Stimulated activated CD4-positive, alpha-beta T cell treated with anti-CD3 and anti-CD28 coated beads, Interleukin-12 subunit alpha, Interleukin-12 subunit beta, amount 100 ng/mL, for 24 hours (primary cell): Measurements from ENCODE around the gene ZBTB20.
A peak's percentile ranks its signal among the peaks of the same experiment; 100 is the strongest.

ENCODE experiments used
- DNase-seq, 2 experiments: peaks; one replicate each; pipeline ENCODE4 v3.0.0-alpha.2; 2020; ENCODE audit warnings: low read depth in 2 of 2

Gene ZBTB20

DNA sequence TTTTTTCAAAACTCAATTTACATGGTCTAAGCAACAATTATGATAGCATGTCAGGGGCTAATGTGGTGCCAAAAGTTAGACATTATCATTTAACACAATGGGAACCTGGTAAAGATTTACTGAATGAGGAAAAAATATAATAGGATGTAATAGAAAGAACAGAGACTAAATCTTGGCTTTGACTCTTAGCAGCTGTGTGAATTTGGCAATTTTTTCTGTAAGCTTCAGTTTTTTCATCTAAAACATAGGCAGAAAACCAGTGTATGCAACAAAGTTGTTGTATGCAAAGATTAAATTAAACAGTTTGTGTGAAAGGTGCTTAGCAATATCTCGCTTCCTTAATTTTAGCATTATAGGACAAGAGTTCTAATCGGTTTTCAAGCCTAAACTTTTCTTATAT is 57.6 kb downstream of the ZBTB20 start:
- no peak for DNase-seq

DNA sequence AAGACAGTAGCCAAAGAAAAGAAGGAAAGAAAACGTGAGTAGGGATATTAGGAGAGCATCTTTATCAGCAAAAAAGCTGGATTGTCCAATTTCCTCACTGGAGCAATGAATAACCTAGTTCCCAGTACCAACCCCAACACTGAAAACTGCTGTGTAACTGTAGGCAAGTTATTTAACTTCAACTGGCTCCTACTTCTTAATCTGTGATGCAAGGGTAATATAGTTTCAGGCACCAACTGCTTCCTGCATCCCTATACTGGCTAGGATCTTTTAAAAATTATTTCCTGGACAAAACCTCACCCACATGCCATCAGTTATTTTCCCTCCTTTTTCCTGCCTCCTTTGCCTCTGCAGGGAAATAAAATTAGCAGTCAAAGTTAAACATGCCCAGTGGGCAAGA is 59.6 kb downstream of the ZBTB20 start:
- no peak for DNase-seq

DNA sequence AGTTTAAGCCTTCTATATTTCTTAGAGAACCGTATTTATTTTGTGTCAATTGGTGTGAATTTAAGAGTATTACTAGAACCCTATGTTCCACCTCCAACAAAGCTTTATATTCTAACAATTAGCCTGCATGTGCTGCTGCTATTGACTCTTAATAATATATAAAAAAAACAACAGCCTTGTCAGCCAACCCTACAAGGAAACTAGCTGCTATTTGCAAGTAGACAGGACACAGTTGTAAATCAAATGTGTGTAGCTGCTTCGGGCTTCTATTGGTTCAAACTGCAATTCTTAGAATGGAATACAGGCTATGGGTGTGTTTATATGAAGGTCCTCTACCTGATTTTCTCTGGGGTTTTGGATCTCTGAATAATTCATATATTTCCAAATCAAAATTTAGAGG is 60.7 kb downstream of the ZBTB20 start:
- DNase-seq: no peak

DNA sequence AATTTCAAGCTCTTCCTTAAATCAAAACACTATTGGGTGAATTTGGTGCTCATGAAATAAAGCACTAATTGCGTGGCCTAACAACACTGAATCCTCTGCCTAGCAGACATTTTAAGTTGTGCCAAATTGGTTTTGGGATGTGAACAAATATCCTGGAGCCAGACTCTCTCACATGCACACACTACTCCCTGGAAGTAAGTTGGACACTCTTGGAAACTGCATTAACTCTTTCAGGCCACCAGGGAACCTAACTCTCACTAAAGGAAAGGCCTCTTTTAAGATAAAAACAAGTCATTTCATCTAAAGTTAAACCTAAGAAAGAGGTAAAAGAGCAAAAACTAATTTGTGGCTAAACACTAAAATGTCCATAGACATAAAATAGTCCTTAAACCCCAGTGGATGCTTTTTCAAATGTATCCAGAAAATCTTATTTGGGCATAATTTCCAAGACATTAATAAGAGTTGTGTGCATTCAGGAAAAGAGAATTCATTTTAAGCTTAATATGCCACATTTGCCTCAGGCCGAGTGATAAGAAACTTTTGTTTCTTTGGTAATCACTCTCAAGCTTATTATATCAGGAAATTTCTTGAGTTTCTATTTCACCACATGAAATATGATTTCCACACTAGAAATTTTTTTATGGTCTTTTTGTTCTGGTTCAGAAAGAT is 61.8 kb downstream of the ZBTB20 start:
- DNase-seq: no peak

DNA sequence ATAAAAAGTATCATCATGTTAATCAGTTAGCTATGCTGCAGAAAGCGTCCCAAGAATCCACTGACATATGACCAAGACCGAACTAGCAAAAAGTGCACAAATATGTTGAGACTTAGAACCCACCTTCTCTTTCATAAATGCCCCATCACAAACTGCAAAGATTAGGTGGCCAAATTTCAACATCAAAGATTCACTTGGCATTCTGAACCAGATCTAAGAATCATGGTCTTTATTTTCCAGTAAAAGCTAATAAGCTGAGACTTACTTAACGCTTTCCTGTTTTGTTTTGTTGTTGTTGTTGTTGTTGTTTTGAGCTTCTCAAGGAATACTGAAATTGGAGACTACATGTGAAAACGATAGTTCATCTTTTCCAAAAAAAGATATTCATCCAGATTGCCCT is 62.4 kb downstream of the ZBTB20 start:
- no peak for DNase-seq

DNA sequence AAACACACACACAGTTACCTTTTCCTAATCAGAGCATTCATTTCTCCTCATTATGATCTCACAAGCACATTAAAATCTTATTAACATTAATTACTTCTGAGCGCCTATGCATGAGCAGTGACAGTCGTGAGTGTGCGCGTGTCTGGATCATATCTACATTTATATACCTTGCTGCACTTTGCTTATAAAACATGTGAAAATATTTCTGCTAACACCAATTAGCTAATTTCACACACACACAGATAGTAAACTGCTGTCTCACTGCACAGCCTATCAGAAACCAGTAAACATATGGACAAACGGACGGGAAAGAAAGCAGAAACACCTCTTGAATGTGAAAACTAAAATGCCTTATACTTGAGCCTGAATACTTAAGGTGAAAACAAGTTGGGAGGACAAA is 64.8 kb downstream of the ZBTB20 start:
- no peak for DNase-seq

DNA sequence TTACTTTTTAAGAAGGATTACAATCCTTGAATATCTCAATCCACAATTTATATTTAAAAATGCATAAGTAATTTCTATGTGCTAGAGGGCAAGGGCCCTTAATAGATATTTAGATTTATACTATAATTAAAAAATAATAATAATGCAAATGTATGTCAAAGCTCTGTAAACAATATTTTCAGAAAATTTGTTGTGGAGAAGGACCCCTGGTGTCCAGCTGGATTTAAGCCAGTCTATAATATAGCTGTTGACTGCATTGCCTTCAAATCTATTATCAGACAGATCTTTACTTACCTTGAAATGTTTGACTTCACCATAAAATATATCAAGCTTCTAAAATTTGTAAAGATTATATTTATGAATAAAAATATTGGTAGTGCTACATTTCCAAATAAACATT is 65.6 kb downstream of the ZBTB20 start:
- no peak for DNase-seq

DNA sequence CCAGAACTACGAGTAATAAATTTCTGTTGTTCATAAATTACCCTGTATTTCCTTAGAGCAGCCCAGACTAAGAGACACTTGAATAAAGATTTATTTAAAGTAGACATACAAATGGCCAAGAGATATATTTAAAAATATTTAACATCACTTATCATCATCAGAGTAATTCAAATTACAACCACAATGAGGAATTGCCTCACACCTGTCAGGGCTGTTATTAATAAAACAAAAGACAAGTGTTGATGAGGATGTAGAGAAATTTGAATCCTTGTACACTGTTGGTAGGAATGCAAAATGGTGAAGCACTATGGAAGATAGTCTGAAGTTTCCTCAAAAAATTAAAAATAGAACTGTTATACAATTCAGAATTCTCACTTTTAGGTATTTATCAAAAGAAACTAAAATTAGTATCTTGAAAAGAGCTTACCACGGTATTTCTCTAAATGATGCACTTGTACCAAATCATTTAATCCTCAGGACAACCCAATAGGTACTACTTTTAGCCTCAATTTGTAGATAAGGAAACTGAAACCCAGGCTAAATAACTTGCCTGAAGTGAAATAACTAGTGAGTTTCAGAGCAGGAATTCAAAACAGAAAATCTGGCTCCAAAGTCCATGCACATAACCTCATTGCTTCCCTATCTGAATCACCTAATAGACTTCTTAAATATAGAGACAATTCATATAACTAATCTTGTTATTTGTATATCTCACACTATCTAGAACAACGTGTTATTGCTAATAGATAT is 69.4 kb downstream of the ZBTB20 start:
- DNase-seq: no peak

DNA sequence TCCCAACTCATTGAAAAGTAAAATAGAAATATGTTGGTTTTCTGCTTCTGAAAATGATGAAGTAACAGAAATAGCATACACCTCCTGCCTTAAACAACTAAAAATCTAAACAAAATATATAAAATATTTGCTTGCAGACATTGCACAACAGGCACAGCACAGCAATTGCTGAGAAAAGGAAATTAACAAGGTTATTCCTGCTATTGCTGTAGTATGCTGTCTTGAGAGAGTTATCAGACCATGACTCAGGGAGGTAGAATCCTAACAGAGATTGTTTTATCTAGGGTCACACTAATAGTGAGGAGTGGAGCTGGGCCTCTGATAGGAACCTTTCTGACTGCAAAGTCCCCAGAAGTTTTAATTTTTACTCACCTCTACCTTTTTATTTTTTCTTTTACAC is 72.6 kb downstream of the ZBTB20 start:
- DNase-seq: no peak

DNA sequence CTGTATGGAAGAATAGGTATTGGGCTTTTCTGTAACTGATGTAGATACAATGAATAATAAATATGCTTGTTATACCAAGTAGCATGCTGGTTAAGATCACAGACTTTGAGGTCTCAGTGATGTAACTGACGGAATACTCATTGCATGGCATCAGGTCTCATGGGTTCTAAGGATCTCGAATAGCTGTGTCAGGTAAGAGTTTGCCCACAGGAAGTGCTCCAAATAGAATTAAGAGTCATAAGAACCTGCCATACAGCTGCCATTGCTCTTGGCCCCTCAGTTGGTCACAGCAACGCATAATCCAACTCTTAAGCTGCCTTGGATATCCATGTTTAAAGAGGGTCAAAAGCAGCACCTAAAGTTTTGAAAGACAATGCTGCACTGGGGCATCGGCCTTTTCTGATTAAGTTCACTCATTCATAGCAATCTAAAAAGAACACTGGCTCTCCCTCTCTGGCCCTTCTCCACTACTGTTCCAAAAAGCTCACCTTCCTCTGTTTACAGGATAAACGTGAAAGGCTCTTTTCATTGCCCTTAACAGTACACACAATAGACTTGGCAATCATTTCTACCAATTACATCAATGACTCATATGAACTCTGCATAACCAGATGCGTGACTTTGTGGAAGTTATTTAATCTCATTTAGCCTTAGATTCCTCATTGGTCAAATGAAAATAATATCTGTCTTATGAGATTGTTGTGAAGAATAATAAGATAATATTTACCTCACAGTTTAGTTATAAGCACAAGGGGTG is 74.6 kb downstream of the ZBTB20 start:
- no peak for DNase-seq

DNA sequence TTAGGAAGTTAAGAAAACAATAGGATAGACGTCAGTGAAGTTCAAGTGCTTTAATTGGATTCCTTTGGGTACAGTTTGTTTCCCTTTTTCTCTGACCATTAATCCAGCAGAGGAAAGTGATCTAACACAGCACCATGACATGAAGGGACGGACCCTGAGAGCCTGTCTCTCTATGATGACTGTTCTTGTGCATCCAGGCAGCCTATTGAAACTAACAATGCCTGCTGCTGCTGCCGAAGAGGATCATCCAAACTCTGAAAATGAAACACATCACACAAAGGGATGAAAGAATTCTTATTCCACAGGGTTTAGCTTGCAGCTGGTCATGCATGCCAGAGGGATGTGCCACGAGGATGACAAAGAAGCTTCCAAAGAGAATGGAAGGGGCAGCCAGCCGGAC is 75.5 kb downstream of the ZBTB20 start:
- no peak for DNase-seq

DNA sequence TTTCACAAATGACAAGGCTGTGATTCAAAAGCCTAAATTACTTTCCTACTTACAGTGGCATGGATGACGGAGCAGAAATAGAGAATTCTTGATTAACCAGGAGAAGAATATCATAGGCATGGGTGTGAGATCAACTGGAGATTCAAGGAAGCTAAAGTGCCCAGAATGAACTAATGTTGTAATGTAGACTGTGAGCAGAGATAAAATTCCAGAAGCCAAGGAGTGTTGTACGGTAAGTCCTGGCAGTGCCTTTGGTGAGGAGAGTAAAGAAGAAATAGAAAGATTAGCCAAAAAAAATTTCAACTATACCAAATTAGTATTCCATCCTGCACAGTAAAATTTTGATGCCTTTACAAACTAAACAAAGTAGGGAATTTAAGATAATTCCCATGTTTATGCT is 75.9 kb downstream of the ZBTB20 start:
- DNase-seq: no peak

DNA sequence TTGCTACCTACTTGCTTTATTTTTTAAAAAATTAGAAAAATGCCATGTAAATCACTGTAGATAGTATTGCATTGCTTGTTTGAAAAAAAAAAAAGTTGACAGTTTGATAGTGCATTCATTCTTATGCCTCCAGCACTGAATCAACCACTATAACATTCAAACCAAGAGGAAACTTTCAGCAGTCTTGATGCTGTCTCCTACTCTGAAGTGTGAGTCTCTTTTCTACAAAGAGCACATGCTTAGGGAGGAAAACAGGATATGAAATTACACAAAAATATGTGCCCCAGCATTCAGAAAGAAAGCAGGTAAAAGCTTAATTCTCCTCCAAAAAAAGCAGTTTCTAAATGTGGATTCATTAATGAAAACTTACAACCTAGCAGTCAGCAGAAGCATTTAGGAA is 78.3 kb downstream of the ZBTB20 start:
- DNase-seq: no peak

DNA sequence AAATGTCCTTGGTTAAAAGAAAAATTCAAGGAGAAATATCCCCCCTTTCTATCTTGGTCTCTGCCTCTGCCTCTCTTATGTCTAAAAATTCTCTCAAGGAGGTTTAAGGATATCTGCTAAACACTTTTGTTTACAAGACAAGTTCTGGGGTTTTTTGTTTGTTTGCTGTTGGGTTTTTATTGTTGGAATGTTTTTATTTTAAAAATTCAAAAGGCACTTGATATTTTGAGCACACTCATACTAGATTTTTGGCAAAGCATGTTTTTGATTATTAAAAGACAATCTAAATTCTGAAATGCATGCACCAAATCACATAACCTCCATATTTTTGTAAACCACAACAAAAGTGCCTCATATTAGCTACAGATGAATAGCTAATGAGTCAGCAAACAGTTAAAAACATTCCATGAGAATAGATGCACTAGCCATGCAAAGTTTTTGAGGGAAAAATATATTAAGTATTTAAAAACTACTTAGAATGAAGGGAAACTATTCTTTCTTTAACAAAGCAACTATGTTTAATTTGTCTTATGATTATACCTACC is 84.6 kb downstream of the ZBTB20 start:
- no peak for DNase-seq

DNA sequence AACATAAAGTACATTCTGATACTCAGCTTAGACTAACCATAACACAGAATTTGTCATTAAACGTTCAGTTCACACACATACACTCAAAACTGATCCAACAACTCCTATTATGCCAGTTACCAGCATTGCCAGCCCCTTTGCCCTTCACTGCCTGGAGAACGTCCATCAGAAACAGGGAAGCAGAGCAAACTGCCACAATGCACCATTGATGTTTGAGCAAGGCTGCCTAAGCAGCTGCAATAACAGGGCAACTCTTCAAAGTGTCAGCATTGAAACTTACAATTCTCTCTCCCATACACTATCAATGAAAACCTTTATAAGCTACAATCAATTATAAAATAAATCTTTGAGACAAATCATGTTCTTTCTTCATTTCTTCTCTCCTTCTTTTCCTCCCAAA is 85.1 kb downstream of the ZBTB20 start:
- no peak for DNase-seq

DNA sequence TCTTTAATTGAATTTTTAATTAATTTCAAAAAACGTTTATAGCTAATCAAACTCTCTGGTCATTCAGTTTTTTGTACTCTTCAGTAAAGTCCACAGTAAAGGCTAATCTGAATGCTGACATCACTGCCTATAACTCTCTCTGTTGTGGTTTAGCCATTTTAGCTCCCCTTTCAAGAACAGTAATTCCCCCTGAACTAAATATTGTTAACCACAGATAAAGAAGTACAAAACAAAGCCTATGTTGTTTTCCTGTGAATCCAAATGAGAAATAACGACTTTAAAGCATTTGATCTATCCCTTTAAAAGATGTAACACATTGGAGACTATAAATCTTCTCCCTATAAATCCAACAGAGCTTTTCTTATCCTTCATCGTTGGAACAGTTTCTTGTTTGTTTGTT is 94.2 kb downstream of the ZBTB20 start:
- no peak for DNase-seq

DNA sequence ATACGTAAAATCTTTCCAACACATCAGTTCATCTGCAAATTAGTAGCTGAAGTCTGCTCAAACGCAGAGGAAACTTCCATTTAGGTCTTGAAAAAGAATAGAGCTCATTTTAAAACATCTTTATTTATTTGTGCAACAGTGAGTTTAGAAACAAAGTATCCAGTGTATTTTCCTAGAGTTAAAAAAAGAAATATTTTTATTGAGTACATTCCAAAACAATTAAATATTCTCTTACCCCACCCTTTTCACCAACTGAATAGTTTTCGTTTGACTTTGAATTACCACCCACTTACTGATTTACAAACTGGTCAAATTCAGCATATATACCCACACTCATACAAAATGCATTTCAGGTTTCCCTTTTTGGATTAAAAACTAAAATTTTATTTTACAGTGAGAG is 104.7 kb downstream of the ZBTB20 start:
- DNase-seq: no peak

DNA sequence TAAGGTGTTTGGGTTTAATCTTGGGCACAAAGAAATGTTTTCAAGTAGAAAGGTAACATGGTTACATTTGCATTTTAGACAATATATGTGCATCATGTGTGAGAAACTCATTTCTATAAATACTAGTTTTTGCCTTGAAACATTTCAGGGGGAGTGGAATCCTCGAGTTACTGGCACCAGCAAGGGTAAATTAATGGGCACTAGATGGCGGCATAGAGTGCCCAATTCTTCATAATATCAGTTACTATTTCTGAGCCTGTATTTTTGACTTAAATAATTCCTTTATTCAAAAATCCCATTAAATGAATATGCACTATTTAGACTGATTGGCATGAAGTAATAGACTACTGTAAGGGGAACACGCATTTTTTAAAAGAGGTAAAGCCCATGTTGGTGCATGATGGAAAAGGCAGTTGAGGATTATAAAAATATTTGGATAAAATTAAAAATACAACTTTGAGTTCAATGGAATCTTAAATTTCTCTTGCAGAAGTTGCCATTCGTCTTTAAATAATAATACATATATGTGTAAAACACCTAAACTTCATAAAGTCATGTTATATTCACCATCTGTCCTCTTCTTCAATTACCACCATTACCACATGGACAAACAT is 106.3 kb downstream of the ZBTB20 start:
- DNase-seq: peak; percentile 4 to 17

DNA sequence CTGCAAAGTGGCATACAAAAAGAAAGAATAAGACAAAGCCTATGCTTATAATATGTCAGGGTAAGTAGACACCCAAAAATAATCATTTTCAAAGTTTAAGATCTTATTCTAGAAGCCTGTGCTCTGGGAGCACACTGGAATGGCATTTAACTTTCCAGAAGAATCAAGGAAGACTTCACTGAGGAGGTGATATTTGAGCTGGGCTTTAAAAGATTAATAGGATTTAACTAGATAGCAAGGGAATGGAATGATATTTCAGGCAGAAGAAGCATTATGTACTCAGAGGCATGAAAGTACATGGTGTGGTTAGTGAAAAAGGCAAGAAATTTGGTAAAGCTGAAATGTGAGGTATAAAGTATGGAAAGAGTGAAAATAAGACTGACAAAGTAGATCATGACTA is 106.8 kb downstream of the ZBTB20 start:
- no peak for DNase-seq

DNA sequence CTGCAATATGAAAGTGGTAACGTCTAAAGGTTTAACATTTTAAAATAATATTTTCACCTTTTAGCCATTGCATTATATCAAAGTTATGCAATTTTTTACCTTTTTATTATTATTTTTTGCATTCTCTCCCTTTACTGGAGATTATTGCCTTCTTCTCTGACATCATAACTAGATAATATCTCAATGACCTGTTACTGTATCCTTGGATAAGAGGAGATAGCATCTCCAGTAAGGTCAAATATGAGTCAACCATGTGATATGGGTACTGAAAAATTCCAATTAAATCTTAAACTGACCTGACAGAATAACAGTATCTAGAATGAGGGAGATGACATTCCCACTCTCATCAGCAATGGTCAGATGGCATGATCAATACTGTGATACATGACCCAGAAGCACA is 108.3 kb downstream of the ZBTB20 start:
- no peak for DNase-seq

DNA sequence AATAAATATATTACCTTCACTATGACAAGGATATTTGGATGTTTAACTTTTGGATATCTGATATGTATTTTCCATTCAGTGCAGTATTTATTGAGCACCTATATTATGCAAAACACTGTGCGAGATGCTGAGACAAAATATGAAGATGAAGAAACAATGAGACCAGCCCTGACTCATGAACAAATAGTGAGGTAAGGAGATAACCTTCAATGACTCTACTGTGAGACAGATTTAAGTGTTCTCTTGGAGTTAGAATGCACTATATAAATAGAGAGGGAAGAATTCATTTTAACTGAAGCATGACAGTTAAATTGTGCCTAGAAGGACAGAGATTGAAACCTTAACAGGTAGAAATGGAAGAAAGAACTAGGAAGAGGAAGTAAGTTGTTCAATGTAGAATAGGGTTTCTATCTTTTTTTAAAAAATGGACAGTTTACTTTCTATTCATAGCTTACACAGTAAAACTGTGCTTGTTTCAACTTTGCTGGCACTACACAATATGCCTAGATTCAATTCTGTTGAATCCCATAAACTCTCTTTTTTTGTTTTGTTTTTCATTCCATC is 124.2 kb downstream of the ZBTB20 start:
- no peak for DNase-seq

DNA sequence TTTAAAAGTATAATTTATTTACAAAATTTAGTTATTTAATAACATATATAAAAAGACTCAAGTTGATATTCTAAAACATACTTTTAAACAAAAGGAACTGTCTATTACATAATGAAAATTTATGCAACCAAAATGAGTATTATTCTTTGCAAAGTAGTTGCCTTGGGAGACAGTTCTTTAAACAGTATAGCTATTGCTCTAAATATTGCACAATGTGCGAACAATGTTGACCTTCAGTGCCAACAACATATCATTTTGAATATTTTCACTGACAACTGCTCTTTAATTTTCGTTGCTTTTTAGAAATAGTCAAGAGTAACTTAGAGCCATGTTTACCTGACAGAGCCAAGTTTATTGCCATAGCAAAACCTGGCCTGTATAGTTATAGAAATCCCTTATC is 124.9 kb downstream of the ZBTB20 start:
- no peak for DNase-seq
